Fibroblast of lung (primary cell): ENCODE measurements around the gene PCSK6. TPM values are rescaled to one million over a fixed set of nuclear protein-coding genes. Genes with fewer than 3 reads are reported as not detected.

Source experiments
- DNase-seq, 2 donors: peaks; one replicate each; pipeline versions ENCODE4 v3.0.0 to v3.0.0-alpha.2; 2010; ENCODE audit warnings: low read depth in 2 of 2
- H2AFZ ChIP-seq: 2 replicates; pipeline ENCODE4 v1.5.1; 2012; ENCODE audit warnings: low read length, control low read depth, inconsistent platforms
- H3K27ac ChIP-seq: 2 replicates; pipeline ENCODE4 v1.5.1; 2011; ENCODE audit warnings: low read length, control low read depth; ENCODE audit not compliant: insufficient read depth
- H3K27me3 ChIP-seq: 2 replicates; pipeline ENCODE4 v1.5.1; 2011; ENCODE audit warnings: mild to moderate bottlenecking, low read length; ENCODE audit not compliant: control insufficient read depth, insufficient read depth
- H3K36me3 ChIP-seq: 2 replicates; pipeline ENCODE4 v1.5.1; 2011; ENCODE audit warnings: low read length; ENCODE audit not compliant: control insufficient read depth, insufficient read depth
- H3K4me1 ChIP-seq: 2 replicates; pipeline ENCODE4 v1.5.1; 2011; ENCODE audit warnings: low read length; ENCODE audit not compliant: control insufficient read depth, insufficient read depth; ENCODE audit errors: extremely low read depth
- H3K4me2 ChIP-seq: 2 replicates; pipeline ENCODE4 v1.5.1; 2011; ENCODE audit warnings: low read length, control low read depth; ENCODE audit not compliant: insufficient read depth; ENCODE audit errors: extremely low read depth
- H3K4me3 ChIP-seq, 4 experiments: fragments of 200-600 bp in 1 of 4; sonication (generic) in 1 of 4; replicated peaks in 1 of 4; 2 replicates each; pipeline ENCODE4 v1.5.1; 2011 to 2016; ENCODE audit warnings: low read length in 4 of 4, low read depth in 3 of 4, mild to moderate bottlenecking in 3 of 4, control low read depth in 2 of 4, inconsistent platforms in 1 of 4, mixed read lengths in 1 of 4; ENCODE audit not compliant: insufficient read depth in 1 of 4; ENCODE audit errors: control extremely low read depth in 1 of 4
- H3K79me2 ChIP-seq: 2 replicates; pipeline ENCODE4 v1.5.1; 2012; ENCODE audit warnings: mild to moderate bottlenecking, low read length, inconsistent platforms; ENCODE audit not compliant: control insufficient read depth, insufficient read depth
- H3K9ac ChIP-seq: 2 replicates; pipeline ENCODE4 v1.5.1; 2011; ENCODE audit warnings: mild to moderate bottlenecking, low read length, control low read depth; ENCODE audit not compliant: insufficient read depth
- H3K9me3 ChIP-seq: 2 replicates; pipeline ENCODE4 v1.5.1; 2012; ENCODE audit warnings: low read depth, low read length; ENCODE audit not compliant: control insufficient read depth, insufficient read depth
- H4K20me1 ChIP-seq: 2 replicates; pipeline ENCODE4 v1.5.1; 2011; ENCODE audit warnings: low read length; ENCODE audit not compliant: control insufficient read depth, insufficient read depth; ENCODE audit errors: extremely low read depth
- CTCF ChIP-seq, 2 donors: IDR thresholded peaks in 1 of 2; conservative IDR thresholded peaks in 1 of 2; 1 replicate in 1 of 2; 2 replicates in 1 of 2; pipeline ENCODE4 v1.5.1; 2011 to 2012; ENCODE audit warnings: low read length in 2 of 2, control low read depth in 1 of 2, inconsistent platforms in 1 of 2, low read depth in 1 of 2, mild to moderate bottlenecking in 1 of 2
- EZH2 ChIP-seq: IDR thresholded peaks from 2 replicates; pipeline ENCODE4 v1.5.1; 2012; ENCODE audit warnings: low read length, control low read depth, mild to moderate bottlenecking; ENCODE audit errors: missing control alignments
- polyA plus RNA-seq, 2 donors: library from polyadenylated mRNA; depleted of rRNA in 1 of 2; stranded (reverse) in 1 of 2; unstranded in 1 of 2; fragments of >200 nt; gene quantifications; 2 replicates each; pipeline ENCODE4 v1.2.1, GENCODE V29; 2011 to 2012; ENCODE audit warnings: missing spikeins in 1 of 2
- total RNA-seq: library from RNA; depleted of rRNA; stranded (reverse); fragments of >200 nt; gene quantifications from 2 replicates; pipeline ENCODE4 v1.2.1, GENCODE V29; 2014

Gene PCSK6
- total and polyA plus RNA-seq, 2 donors (not counting 1 experiment from before 2014, with no cell fraction given): 0.02 to 0.83 TPM

DNA sequence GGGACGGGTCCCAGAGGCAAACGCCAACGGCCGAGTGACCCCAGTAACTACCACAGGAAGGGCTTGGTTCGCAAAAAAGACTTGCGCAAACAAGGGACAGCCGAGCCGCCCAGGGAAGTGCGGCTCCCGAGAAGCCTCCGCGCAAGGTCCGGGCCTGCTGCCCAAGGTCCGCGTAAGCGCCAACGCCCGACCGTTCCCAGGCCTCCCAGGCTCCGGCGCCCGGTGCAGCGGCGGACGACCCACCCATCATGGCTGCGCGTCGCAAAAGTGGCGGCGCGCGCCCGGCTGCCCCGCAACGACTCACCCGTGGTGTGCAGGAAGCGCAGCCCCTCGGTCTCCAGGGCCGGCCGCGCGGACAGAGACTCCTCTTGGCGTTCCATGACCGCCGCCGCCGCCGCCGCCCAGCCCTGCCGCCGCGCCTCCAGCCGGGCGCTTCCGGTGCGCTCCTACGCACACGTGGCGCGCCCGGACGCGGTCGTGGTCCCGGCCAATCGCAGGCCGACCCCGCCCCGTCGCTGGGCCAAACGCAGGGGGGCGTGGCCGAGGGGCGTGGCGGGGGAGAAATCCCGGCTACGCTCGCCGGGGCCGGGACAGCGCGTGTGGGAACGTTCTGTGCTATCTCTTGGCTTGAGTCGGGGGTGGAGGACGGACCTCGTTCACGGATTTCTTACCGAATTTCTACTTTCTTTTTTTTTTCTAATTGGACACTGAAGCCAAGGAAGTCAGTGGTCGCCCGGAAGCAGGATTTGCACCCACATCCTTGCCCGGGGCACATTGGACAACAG lies 212.3 kb downstream of the PCSK6 start, which contains the start of gene SELENOS:
SELENOS (minus strand) TSS at position 448 of the 785 bp plus-strand sequence; CDS start at position 380, 68 bp downstream.
- peak; percentile 86 to 89 for DNase-seq
- Histone ChIP-seq H4K20me1 (no peaks in the 10 kb centered on the region), H3K27me3 (no peaks in the 10 kb centered on the region), H3K4me3 (peak within 1 kb of the TSS; percentile 57 to 99 (median 90)), H3K9me3 (no peaks in the 10 kb centered on the region), H3K27ac (peak within 1 kb of the TSS; percentile 90), H3K79me2 (peaks cover 24% of the 10 kb centered on the region), H3K9ac (peak within 1 kb of the TSS; percentile 92), H2AFZ (peak within 1 kb of the TSS; percentile 75), H3K4me2 (peak within 1 kb of the TSS; percentile 82), H3K4me1 (peaks cover 3% of the 10 kb centered on the region), H3K36me3 (peaks cover 20% of the 10 kb centered on the region)
- no peak for TF ChIP-seq CTCF (conservative IDR thresholded peaks at IDR 0.05 in 1 of 2, IDR thresholded peaks at IDR 0.05 in 1 of 2; ENCODE audit: low read depth in 1 of 2, low read length in 2 of 2)
- TF ChIP-seq EZH2: no peak

- peak in 1 of 2 donors; percentile 30 for DNase-seq
- Histone ChIP-seq H3K4me1 (peaks cover 3% of the 10 kb centered on the region), H3K9ac (peak overlapping the region; percentile 92), H3K4me2 (peak overlapping the region; percentile 76), H2AFZ (no peak overlapping the region), H3K79me2 (peaks cover 24% of the 10 kb centered on the region), H3K27ac (peak overlapping the region; percentile 90), H3K9me3 (no peaks in the 10 kb centered on the region), H4K20me1 (no peaks in the 10 kb centered on the region), H3K36me3 (peaks cover 21% of the 10 kb centered on the region), H3K4me3 (peak overlapping the region; percentile 57 to 99 (median 90)), H3K27me3 (no peaks in the 10 kb centered on the region)
- no peak for TF ChIP-seq EZH2
- peak in 1 of 2 donors; percentile 43 for TF ChIP-seq CTCF (conservative IDR thresholded peaks at IDR 0.05 in 1 of 2, IDR thresholded peaks at IDR 0.05 in 1 of 2; ENCODE audit: low read depth in 1 of 2, low read length in 2 of 2)
Measured at GRCh38 chr15:101276501-101277037, 212.9 kb downstream of the PCSK6 start.

DNA sequence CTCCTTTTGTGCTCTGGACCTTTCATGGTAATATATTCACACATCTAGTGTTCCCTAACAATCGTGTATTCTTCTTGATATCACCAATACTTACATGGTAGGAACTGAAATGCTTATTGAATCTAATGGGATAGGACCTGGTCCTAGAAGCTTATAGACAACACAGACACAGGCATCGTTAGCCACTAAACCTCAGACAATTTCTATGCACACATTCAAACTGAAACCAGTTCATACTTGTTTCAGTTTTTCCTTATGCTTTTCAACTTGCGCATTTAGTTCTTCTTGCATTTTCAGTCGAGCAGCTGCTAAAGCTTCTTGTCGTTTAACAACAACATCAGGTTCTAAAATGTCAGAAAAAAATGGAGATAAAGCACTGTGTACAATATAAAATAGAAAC lies 214.5 kb downstream of the PCSK6 start:
- H3K9ac ChIP-seq: no peak overlapping the region
- H4K20me1 ChIP-seq: no peaks in the 10 kb centered on the region
- H3K36me3 ChIP-seq: peaks cover 22% of the 10 kb centered on the region
- peaks cover 24% of the 10 kb centered on the region for H3K79me2 ChIP-seq
- H3K27me3 ChIP-seq: no peaks in the 10 kb centered on the region
- H2AFZ ChIP-seq: no peak overlapping the region
- no peak for DNase-seq
- H3K4me3 ChIP-seq: peak overlapping the region in 1 of 4 experiments; percentile 93
- TF ChIP-seq CTCF (conservative IDR thresholded peaks at IDR 0.05 in 1 of 2, IDR thresholded peaks at IDR 0.05 in 1 of 2; ENCODE audit: low read depth in 1 of 2, low read length in 2 of 2): no peak
- TF ChIP-seq EZH2: no peak
- H3K4me1 ChIP-seq: peaks cover 3% of the 10 kb centered on the region
- no peak overlapping the region for H3K27ac ChIP-seq
- no peaks in the 10 kb centered on the region for H3K9me3 ChIP-seq
- H3K4me2 ChIP-seq: no peak overlapping the region
